ENCODE data around the gene GLI1. TPM values are rescaled to one million over a fixed set of nuclear protein-coding genes. Genes with fewer than 3 reads are reported as not detected.

GLI1 gene
- total RNA-seq, 4 donors from 2014 or later = 1.0 TPM; not detected in 3

DNA sequence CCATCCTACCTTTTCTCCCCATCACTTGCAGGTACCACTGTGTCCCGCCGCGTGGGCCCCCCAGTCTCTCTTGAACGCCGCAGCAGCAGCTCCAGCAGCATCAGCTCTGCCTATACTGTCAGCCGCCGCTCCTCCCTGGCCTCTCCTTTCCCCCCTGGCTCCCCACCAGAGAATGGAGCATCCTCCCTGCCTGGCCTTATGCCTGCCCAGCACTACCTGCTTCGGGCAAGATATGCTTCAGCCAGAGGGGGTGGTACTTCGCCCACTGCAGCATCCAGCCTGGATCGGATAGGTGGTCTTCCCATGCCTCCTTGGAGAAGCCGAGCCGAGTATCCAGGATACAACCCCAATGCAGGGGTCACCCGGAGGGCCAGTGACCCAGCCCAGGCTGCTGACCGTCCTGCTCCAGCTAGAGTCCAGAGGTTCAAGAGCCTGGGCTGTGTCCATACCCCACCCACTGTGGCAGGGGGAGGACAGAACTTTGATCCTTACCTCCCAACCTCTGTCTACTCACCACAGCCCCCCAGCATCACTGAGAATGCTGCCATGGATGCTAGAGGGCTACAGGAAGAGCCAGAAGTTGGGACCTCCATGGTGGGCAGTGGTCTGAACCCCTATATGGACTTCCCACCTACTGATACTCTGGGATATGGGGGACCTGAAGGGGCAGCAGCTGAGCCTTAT, 10.8 kb downstream of the GLI1 start:
- TF ChIP-seq, protein P1, sequence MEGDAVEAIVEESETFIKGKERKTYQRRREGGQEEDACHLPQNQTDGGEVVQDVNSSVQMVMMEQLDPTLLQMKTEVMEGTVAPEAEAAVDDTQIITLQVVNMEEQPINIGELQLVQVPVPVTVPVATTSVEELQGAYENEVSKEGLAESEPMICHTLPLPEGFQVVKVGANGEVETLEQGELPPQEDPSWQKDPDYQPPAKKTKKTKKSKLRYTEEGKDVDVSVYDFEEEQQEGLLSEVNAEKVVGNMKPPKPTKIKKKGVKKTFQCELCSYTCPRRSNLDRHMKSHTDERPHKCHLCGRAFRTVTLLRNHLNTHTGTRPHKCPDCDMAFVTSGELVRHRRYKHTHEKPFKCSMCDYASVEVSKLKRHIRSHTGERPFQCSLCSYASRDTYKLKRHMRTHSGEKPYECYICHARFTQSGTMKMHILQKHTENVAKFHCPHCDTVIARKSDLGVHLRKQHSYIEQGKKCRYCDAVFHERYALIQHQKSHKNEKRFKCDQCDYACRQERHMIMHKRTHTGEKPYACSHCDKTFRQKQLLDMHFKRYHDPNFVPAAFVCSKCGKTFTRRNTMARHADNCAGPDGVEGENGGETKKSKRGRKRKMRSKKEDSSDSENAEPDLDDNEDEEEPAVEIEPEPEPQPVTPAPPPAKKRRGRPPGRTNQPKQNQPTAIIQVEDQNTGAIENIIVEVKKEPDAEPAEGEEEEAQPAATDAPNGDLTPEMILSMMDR (IDR thresholded peaks at IDR 0.05 in 4 of 5, conservative IDR thresholded peaks at IDR 0.05 in 1 of 5) = no peak
- in situ Hi-C loops (cut with MboI; ENCODE audit: low sequenced_read_pairs in 4 of 4) (no loop called here), intact Hi-C loops (cut with DNase I; ENCODE audit: low total_unique reads) (no loop called here)
- DNase-seq (no peak), ATAC-seq (no peak)
- no peaks in the 10 kb centered on the region for H3K9me3 ChIP-seq
- peaks cover 5% of the 10 kb centered on the region in 2 donors for H3K4me1 ChIP-seq
- peaks cover 20 to 31% (median 29%) of the 10 kb centered on the region in 3 donors for H3K27me3 ChIP-seq
- H3K36me3 ChIP-seq = no peaks in the 10 kb centered on the region
- H3K27ac ChIP-seq = no peak overlapping the region
- H3K4me3 ChIP-seq = no peak overlapping the region

GRCh38 chr12:57470970-57471656, 11.5 kb downstream of the GLI1 start:
- in situ Hi-C loops (cut with MboI; ENCODE audit: low sequenced_read_pairs in 4 of 4) (no loop called here), intact Hi-C loops (cut with DNase I; ENCODE audit: low total_unique reads) (no loop called here)
- H3K36me3 ChIP-seq = no peaks in the 10 kb centered on the region
- H3K9me3 ChIP-seq = no peaks in the 10 kb centered on the region
- ATAC-seq (no peak), DNase-seq (no peak)
- TF ChIP-seq POLR2A (IDR thresholded peaks at IDR 0.05) = no peak
- TF ChIP-seq, protein P1 (IDR thresholded peaks at IDR 0.05 in 4 of 5, conservative IDR thresholded peaks at IDR 0.05 in 1 of 5) = no peak
- no peak overlapping the region for H3K4me3 ChIP-seq
- peaks cover 10 to 12% of the 10 kb centered on the region in 2 donors for H3K4me1 ChIP-seq
- no peak overlapping the region for H3K27ac ChIP-seq
- H3K27me3 ChIP-seq = peaks cover 27 to 38% (median 36%) of the 10 kb centered on the region in 3 donors

GRCh38 chr12:57471661-57472060, 12.1 kb downstream of the GLI1 start:
- in situ Hi-C loops (cut with MboI; ENCODE audit: low sequenced_read_pairs in 4 of 4) (no loop called here), intact Hi-C loops (cut with DNase I; ENCODE audit: low total_unique reads) (no loop called here)
- TF ChIP-seq, protein P1 (IDR thresholded peaks at IDR 0.05 in 4 of 5, conservative IDR thresholded peaks at IDR 0.05 in 1 of 5) = no peak
- TF ChIP-seq POLR2A (IDR thresholded peaks at IDR 0.05) = no peak

DNA sequence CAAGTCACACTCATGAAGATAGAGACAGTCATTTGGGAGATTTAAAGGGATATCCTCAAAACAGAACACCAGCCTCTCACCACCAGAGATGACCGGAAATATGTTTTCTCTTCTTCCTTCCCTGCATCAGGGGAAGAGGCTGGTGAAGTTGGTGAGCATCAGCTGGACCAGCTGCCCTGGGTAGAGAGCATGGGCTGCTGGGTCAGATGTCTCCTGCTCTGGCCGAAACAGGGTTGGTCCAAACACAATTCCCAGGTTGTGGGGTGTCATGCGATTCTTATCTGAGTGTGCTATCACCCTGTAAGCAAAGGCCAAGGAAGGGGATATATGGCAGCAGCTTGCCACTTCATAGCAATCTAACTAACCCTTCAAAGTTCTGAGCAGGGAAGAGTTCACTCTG, 12.8 kb downstream of the GLI1 start:
- no peaks in the 10 kb centered on the region for H3K36me3 ChIP-seq
- intact Hi-C loops (cut with DNase I; ENCODE audit: low total_unique reads) (no loop called here), in situ Hi-C loops (cut with MboI; ENCODE audit: low sequenced_read_pairs in 4 of 4) (no loop called here)
- H3K27me3 ChIP-seq = peaks cover 40 to 47% (median 45%) of the 10 kb centered on the region in 3 donors
- H3K27ac ChIP-seq = no peak overlapping the region
- TF ChIP-seq POLR2A (IDR thresholded peaks at IDR 0.05) = no peak
- TF ChIP-seq, protein P1 (IDR thresholded peaks at IDR 0.05 in 4 of 5, conservative IDR thresholded peaks at IDR 0.05 in 1 of 5) = no peak
- no peaks in the 10 kb centered on the region for H3K9me3 ChIP-seq
- DNase-seq (no peak), ATAC-seq (no peak)
- no peak overlapping the region for H3K4me3 ChIP-seq
- peaks cover 12% of the 10 kb centered on the region in 2 donors for H3K4me1 ChIP-seq

More at GRCh38 chr12:57471661-57472060, 12.1 kb downstream of the GLI1 start:
- Histone ChIP-seq H3K4me1 (peaks cover 12% of the 10 kb centered on the region in 2 donors), H3K9me3 (no peaks in the 10 kb centered on the region), H3K27ac (no peak overlapping the region), H3K36me3 (no peaks in the 10 kb centered on the region), H3K4me3 (no peak overlapping the region), H3K27me3 (peaks cover 33 to 43% (median 41%) of the 10 kb centered on the region in 3 donors)
- ATAC-seq = no peak
- no peak for DNase-seq

All from gastrocnemius medialis (tissue), 4 donors.